GM18907 (cell line): ENCODE measurements around the gene CFAP61.
"Not testable (repeated sequence)": the region's sequence is repeated elsewhere in the genome, so short reads cannot be mapped to it uniquely, and the experiment has no call there.

Experiments
- ATAC-seq: cut with Tn5 transposase; IDR thresholded peaks from one replicate; pipeline ENCODE4 v1.9.1; 2021; ENCODE audit warnings: mild to moderate bottlenecking, moderate library complexity; ENCODE audit not compliant: unreplicated experiment

Gene CFAP61

DNA sequence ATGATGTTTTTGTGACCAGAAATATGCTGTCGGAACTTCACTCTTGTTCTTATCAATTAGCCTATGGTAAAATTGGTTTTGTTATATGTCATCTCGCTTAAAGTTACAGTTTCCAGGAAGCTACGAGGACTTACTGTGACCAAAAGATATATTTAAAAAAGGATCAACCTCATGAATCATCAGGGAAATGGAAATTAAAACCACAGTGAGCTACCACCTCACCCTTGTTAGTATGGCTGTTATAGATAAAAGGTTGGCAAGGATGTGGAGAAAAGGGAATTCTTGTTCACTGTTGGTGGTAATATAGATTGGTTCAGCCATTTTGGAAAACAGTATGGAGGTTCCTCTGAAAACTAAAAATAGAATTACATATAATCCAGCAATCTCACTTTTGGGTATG, 301.2 kb downstream of the CFAP61 start:
- ATAC-seq, result no peak

DNA sequence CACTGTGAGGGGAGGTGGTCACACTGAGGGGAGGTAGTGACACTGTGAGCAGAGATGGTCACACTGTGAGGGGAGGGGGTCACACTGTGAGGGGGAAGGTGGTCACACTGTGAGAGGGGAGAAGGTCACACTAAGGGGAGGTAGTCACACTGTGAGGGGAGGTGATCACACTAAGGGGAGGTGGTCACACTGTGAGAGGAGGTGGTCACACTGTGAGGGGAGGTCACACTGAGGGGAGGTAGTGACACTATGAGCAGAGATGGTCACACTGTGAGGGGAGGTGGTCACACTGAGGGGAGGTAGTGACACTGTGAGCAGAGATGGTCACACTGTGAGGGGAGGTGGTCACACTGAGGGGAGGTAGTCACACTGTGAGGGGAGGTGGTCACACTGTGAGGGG, 303.2 kb downstream of the CFAP61 start:
- not testable (repeated sequence) for ATAC-seq

DNA sequence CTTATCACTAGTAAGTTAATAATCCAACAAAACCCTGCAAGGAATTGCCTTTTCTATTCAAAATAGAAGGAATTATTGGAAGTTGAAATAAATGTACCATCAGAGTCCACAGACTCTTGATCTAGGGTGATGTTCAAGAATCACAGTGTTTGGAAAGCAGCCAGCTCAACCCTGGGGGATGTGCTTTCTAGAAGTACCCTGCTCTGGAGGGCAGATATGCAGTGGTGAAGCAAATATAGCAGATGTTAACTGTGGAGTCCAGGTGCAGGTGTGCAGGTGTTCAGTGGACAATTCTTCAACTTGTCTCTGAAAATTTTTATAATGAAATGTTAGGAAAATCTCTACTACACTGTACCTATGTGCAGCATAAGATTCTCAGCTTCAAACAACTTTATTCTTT, 306.5 kb downstream of the CFAP61 start:
- no peak for ATAC-seq

DNA sequence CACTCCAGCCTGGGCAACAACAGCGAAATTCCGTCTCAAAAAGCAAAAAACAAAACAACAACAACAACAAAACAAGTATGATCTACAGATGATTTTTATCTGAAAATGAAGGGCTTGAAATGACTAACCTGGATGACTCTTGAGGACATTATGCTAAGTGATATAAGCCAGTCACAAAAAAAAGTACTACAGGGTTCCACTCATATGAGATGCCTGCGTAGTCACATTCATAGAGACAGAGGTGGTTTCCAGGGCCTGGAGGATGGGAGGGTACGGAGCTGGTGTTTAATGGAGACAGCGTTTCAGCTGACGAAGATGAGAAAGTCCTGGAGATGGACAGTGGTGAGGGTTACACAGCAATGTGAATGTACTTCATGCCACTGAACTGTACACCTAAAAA, 307.3 kb downstream of the CFAP61 start:
- no peak for ATAC-seq

DNA sequence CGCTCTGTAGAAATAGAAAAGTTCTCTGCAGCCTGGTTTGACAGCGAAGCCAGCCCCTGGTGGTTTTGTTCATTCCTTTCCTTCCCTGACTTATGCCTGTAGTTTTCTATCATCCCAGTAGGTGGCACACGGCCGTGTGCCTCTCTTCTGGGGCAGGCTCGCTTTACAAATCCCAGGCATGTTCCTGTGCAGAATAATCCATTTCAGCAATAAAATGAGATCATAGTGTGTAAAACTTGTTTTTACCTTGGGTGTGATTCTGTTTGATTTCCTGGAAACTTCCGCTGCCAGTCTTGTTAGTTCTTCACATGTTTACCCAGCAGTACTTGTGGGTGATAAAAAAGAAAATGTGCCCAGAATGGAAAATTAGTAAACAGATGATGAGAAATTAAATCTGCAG, 308.1 kb downstream of the CFAP61 start:
- peak; percentile 76 for ATAC-seq

DNA sequence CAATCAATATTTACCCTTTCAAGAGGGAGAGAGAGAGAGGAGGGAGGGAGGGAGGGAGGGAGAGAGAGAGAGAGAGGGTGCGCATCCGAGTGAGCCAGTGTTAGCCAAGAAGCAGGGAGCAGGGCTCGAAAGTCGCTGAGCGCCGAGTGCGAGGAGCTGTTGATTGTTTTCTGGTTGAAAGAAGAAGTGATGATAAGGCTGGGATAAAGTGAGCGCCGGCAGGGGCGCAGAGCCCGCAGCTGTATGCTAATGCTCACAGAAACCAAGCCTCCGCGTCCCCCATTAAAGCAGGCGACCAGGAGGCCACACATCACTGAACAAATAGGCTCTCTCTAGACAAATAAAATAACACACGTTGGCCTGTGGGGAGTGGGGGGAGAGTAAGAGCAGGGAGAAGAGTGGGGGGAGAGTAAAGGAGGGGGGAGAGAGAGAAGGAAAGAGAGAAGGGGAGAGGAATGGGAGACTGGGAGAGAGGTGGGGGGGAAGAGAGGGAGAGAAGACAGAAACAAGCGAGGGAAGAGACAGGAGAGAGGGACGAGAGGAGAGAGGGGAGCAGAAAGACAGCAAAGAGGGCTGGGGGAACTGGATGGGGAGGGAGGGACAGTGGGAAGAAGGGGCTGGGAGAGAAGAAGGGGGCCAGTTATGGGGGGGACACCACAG, 310.6 kb downstream of the CFAP61 start:
- ATAC-seq, result no peak

DNA sequence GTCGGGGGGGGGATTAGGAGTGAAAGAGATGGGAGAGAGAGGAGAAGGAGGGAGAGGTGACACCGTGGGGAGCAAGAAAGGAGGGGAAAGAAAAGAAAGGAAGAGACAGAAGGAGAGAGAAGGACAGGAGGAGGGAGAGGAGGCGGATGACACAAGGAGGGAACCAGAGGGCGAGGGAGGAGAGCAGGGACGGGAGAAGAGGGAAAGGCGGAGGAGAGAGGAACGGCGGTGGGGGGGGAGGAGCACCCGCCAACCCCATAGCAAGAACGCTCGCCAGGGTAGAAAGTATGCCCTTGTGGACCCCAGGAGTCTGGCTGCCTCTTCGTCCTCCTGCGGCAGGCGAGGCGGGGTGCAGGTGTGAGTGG, 311.1 kb downstream of the CFAP61 start:
- no peak for ATAC-seq

DNA sequence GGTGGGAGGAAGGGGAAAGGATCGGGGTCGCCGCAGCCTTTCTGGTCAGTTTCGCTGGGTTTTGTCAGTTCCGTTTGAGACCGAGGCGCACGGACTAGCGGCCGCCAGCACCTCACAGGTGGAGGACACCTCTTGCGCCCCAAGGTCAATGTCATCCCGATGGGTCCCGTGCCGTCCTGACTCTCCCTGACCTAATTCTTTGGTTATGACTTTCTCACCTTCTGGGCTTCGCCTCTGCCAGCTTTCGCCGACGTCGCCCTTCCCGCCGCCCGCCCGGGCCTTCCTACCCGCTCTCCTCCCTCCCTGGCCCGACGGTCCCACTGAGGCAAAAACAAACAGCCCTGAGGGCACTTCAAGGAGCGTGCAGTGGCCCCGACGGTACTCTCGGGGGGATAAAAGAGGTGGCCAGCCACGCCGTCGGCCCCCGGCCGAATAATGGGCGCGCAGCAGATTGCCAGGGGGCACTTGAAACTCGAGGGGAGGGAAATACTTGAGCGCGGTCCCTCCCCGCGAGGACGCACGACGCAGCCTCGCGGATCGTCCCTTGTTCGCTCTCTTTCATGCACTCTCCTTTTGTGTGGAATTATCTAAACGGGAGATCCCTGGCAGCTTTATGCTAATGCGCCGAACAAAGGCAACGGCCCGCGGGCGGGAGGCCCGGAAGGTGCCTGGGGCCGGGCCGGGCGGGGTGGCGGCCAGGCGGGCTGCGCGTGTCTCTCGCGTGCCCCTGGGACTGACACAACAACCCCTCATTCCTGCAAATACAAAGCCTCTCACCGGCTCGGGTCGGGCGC, 311.7 kb downstream of the CFAP61 start:
- ATAC-seq, result no peak

DNA sequence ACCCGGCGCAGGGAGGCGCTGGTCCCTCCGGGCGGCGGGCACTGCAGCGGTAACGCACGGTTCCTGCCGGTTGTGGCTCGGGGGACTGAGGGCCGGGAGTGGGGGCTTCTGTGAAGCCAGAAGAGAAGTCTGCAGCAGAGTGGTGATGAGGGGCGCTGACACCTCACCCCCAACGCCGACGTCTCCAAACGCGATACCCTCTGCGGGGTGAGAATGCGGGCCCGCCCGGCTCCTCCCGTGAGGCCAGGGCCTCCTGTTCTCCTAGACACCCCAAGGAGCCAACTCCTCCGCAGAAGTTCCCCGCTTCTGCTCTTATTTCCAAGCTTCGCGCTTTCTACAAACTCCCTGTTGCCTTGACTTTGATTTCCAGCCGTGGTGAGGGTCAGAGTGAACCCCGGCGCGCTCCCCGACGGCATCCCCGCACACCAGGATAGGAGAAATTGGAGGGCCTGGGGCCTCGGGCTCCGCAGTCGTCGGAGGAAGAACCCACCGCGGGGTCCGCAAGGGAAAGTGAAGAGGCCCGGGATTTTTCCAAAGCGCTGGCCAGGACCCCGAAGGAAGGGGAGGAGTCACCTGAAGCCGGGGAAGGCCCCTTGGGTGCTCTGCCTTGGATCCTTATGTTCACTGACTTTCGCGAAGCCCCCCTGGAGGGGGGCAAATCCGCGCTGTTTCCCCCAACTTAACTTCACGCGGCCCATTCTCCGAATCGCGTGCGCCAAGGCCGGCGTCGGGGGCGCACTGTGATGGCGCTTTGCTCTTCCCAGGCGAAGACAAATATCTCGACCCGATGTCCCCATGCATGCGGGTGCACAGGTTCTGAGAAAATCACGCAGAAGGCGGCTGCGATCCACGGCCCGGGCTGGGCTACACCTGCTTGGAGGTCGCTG, 312.5 kb downstream of the CFAP61 start:
- no peak for ATAC-seq

DNA sequence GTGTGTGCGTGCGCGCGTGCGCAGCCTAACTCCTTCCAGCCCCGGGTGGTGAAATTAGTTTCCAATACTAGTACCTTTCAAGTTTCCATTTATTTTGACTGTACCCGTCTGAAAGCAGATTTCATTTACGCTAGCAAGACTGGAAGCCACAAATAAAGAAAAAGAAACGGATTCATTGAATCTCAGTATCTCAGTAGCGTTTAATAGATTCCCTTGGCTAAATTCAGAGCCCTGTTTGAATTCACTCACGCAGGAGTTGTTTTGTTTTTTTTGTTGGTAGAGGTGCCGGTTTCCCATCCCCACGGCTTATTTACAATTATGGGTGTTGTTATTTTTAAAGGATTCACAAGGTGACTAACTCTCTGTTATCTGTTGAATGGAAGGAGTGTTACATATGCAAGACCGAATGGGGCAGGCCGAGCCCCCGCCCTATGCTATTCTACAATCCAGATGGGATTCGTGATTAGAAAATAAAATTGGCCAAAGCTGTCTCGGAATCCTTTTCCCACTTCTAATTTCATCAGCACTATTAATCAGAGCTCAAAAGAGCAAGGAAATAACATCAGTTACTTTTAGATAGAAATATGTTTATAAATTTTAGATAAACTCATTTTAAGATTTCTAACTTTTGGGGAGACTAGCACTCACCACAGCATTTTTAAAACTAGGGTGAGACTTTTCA, 313.3 kb downstream of the CFAP61 start:
- no peak for ATAC-seq

DNA sequence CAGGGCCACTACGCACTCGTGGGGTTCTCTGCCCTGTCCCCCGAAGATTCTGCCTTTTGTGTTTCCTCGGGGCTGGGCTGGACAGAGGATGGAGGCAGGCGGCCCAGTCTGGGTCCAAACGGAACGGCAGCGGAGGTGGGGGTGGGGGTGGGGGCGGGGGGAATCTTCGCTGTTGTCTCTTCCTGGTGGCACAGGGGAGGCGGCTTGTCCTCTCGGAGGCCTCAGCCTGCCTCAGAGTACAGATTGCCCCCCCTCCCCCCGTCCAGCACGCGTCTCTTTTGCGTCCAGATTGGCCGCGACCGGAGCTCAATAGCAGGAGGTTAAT, 314.2 kb downstream of the CFAP61 start:
- no peak for ATAC-seq

DNA sequence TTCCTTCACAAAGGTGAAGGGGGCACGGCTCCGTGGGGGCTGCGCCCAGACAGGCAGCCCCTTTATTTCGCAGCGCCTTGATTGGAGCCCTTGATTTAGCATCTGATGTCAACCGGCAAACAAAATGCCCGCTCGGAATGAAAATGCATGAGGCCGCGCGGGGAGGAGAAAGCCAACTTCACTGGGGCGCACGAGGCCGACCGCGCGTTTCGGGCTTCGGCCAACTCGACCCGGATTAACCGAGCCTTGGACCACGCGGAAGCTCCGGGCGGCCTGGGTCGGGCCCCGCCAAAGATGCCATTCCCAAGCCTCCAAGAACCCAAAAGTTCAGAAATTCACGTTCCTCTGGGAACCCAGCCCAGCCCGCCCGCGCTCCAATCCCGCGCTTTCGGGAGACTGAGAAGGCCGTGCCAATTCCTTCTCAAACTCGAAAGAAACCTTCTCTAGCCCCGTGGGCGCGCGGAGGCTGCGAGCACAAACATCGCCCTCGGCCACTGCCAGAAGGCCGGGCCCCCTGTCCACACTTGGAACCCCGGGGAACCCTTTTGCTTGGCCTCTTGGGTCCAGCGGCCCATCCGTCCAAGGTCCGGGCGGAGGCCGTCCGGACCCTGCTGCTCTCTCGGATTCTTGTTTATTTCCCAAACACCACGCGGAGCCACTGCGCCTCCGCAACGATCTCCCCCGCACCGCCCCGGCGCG, 314.7 kb downstream of the CFAP61 start:
- no peak for ATAC-seq

DNA sequence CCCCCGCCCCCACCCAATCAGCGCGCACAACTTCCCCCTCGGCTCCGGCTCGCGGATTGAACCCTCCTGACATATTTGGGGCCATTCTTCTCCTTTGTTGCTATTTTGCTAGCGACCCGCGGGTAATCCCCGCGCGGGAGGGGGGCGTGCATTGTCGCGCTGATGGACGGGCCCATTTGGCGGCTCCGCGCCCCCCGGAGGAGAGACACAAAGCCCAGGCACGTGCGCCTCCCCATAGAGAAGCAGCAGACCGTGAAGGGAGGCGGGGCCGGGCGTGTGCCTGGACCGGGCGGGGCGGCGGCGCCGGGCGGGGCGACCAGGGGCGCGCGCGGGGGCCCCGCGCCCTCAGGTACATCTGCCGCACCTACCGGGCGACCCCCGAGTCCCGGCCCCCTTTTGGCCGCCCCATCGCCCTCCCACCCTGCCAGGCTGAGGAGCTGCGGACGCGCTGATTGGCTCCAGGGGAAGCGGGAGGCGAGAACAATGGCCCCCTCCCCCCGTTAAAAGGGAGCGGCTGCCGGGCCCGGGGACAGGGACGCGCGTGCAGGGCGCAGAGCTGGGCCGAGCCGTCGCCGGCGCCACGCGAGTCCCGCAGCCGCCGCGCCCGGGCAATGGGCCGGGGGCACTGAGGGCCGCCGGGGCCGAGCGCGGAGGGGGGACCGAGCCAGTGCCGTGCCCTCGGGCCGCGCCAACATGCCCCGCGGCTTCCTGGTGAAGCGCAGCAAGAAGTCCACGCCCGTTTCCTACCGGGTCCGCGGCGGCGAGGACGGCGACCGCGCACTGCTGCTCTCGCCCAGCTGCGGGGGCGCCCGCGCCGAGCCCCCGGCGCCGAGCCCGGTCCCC, 315.5 kb downstream of the CFAP61 start, which contains the start of gene INSM1:
Gene INSM1 (plus strand): TSS at position 530 of the 843 bp plus-strand sequence. CDS start 164 bp downstream, at position 694.
- no peak for ATAC-seq

DNA sequence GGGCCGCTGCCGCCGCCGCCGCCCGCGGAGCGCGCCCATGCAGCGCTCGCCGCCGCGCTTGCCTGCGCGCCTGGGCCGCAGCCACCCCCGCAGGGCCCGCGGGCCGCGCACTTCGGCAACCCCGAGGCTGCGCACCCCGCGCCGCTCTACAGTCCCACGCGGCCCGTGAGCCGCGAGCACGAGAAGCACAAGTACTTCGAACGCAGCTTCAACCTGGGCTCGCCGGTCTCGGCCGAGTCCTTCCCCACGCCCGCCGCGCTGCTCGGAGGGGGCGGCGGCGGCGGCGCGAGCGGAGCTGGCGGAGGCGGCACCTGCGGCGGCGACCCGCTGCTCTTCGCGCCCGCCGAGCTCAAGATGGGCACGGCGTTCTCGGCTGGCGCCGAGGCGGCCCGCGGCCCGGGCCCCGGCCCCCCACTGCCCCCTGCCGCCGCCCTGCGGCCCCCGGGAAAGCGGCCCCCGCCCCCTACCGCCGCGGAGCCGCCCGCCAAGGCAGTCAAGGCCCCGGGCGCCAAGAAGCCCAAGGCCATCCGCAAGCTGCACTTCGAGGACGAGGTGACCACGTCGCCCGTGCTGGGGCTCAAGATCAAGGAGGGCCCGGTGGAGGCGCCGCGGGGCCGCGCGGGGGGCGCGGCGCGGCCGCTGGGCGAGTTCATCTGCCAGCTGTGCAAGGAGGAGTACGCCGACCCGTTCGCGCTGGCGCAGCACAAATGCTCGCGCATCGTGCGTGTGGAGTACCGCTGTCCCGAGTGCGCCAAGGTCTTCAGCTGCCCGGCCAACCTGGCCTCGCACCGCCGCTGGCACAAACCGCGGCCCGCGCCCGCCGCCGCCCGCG, 316.3 kb downstream of the CFAP61 start:
- no peak for ATAC-seq

DNA sequence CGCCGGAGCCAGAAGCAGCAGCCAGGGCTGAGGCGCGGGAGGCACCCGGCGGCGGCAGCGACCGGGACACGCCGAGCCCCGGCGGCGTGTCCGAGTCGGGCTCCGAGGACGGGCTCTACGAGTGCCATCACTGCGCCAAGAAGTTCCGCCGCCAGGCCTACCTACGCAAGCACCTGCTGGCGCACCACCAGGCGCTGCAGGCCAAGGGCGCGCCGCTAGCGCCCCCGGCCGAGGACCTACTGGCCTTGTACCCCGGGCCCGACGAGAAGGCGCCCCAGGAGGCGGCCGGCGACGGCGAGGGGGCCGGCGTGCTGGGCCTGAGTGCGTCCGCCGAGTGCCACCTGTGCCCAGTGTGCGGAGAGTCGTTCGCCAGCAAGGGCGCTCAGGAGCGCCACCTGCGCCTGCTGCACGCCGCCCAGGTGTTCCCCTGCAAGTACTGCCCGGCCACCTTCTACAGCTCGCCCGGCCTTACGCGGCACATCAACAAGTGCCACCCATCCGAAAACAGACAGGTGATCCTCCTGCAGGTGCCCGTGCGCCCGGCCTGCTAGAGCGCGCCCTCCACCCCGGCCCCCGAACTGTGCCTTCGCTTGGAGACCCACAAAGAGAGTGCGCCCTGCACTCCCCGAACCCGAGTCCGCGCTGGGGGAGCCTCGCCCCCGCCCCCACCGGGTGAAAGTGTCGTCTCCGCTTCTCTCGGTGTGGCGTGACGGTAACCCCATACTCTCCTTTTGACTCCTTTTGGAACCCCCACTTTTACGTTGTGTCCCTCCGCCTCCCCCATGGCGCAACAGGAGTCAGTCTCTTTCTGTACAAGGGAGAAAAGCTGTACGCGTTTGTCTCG, 317.1 kb downstream of the CFAP61 start:
- no peak for ATAC-seq

DNA sequence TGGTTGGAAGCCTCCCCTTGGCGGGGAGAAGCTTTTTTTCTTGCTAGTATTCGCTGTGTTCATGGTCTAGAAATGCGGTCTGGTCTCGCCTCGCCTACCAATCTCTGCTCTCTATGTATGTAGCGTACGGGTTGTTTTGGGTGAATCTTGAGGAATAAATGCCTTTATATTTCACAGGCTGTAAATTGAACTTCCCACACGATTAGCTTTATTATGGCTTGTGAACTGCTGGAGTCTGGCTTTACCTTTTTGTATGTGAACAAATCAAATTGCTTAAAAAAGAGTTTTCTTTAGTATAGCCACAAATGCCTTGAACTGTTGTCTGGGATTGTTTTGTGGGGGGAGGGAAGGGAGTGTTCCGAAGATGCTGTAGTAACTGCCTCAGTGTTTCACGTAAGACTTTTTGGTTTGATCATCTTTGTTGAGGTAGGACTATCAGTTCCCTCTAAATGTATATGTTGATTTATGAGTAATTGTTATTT, 317.8 kb downstream of the CFAP61 start:
- ATAC-seq, result no peak

DNA sequence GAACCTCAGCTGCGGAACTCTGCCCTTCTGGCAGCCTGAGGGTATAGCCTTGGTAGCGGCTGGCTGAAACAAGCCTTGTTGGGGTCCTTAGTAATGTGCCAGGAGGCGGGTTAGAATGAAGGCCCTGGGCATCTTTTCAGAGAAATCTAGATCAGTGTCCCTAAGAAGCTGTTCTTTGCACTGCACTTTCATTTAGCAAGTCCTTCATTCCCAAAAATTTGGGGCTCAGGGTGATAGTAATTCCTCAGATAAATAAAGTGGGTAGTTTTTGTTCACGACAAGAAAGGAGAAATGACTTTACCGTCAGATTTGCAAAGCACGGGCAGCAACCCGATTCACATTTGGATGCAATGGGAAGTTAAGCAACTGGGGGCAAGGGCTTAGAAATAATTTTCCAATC, 318.8 kb downstream of the CFAP61 start:
- ATAC-seq, result no peak

DNA sequence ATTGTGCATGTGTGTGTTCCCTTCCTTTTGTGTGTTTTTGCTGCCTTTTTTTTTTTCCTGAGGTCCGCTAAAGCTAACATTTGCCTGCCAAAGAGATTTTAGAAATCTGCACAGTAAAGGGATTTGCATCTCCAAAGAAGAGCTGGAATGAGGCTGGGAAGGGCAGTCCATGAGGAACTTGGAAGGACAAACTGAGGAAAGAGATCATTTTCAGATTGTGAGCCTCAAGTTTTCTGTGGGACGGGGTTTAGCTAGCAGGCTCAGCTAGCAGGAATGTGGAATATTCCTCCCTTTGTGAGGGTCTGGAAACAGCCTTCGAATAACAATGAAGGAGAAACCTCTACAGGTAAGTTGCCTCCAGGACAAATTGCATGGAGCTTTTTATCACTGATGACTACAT, 319.3 kb downstream of the CFAP61 start:
- no peak for ATAC-seq
